ENCODE data around the gene TKT. TPM values are rescaled to one million over a fixed set of nuclear protein-coding genes. Genes with fewer than 3 reads are reported as not detected.

The TKT gene
- polyA plus RNA-seq, 1 experiment = 220 TPM

GRCh38 chr3:53190659-53191058 lies 65.2 kb downstream of the TKT start:
- TF ChIP-seq CTCF (IDR thresholded peaks at IDR 0.05; ENCODE audit: low read depth, low read length) = no peak
- CTCF ChIA-PET = interaction anchor here (0.6 to 1.1 kb wide), 4 partner anchors 30 to 136 kb away, joined by 3 to 4 read pairs (median 4); no protein-coding TSS in a partner anchor
- H3K9me3 ChIP-seq (ENCODE audit: control insufficient read depth, insufficient read depth, low read length) = no peaks in the 10 kb centered on the region
- POLR2A ChIA-PET = no interaction called here
- H3K27me3 ChIP-seq (ENCODE audit: control insufficient read depth, insufficient read depth, low read length) = no peaks in the 10 kb centered on the region
- H3K4me3 ChIP-seq (ENCODE audit: low read depth, low read length) = no peak overlapping the region
- H3K27ac ChIP-seq (ENCODE audit: low read depth, low read length) = no peak overlapping the region
- DNase-seq (ENCODE audit: low read depth, low spot score) = no peak

- ChIA-PET CTCF (no interaction called here), POLR2A (no interaction called here)
- no peaks in the 10 kb centered on the region for H3K27me3 ChIP-seq (ENCODE audit: control insufficient read depth, insufficient read depth, low read length)
- no peak overlapping the region for H3K27ac ChIP-seq (ENCODE audit: low read depth, low read length)
- H3K4me3 ChIP-seq (ENCODE audit: low read depth, low read length) = no peak overlapping the region
- DNase-seq (ENCODE audit: low read depth, low spot score) = no peak
- TF ChIP-seq CTCF (IDR thresholded peaks at IDR 0.05; ENCODE audit: low read depth, low read length) = no peak
- no peaks in the 10 kb centered on the region for H3K9me3 ChIP-seq (ENCODE audit: control insufficient read depth, insufficient read depth, low read length)
Observed at GRCh38 chr3:53189276-53189675, 66.5 kb downstream of the TKT start.

- Histone ChIP-seq H3K9me3 (ENCODE audit: control insufficient read depth, insufficient read depth, low read length) (no peaks in the 10 kb centered on the region), H3K27me3 (ENCODE audit: control insufficient read depth, insufficient read depth, low read length) (no peaks in the 10 kb centered on the region), H3K27ac (ENCODE audit: low read depth, low read length) (no peak overlapping the region), H3K4me3 (ENCODE audit: low read depth, low read length) (no peak overlapping the region)
- ChIA-PET POLR2A (no interaction called here), CTCF (interaction anchor here (2.1 kb wide), 1 partner anchor 54 kb away, joined by 7 read pairs; no protein-coding TSS in a partner anchor)
- TF ChIP-seq CTCF (IDR thresholded peaks at IDR 0.05; ENCODE audit: low read depth, low read length) = no peak
- DNase-seq (ENCODE audit: low read depth, low spot score) = no peak
Observed at GRCh38 chr3:53188720-53189119, 67.1 kb downstream of the TKT start.

- DNase-seq (ENCODE audit: low read depth, low spot score) = no peak
- POLR2A ChIA-PET = no interaction called here
- Histone ChIP-seq H3K27me3 (ENCODE audit: control insufficient read depth, insufficient read depth, low read length) (no peaks in the 10 kb centered on the region), H3K4me3 (ENCODE audit: low read depth, low read length) (no peak overlapping the region), H3K27ac (ENCODE audit: low read depth, low read length) (no peak overlapping the region), H3K9me3 (ENCODE audit: control insufficient read depth, insufficient read depth, low read length) (no peaks in the 10 kb centered on the region)
- CTCF ChIA-PET = interaction anchor here (1.9 to 2.1 kb wide), 2 partner anchors 8 to 54 kb away, joined by 5 to 7 read pairs; no protein-coding TSS in a partner anchor
- no peak for TF ChIP-seq CTCF (IDR thresholded peaks at IDR 0.05; ENCODE audit: low read depth, low read length)
Observed at GRCh38 chr3:53188136-53188685, 67.6 kb downstream of the TKT start.

- Histone ChIP-seq H3K9me3 (ENCODE audit: control insufficient read depth, insufficient read depth, low read length) (no peaks in the 10 kb centered on the region), H3K4me3 (ENCODE audit: low read depth, low read length) (no peak overlapping the region), H3K27ac (ENCODE audit: low read depth, low read length) (no peak overlapping the region), H3K27me3 (ENCODE audit: control insufficient read depth, insufficient read depth, low read length) (no peaks in the 10 kb centered on the region)
- ChIA-PET CTCF (interaction anchor here (1.9 to 2.1 kb wide), 2 partner anchors 9 to 53 kb away, joined by 5 to 7 read pairs; no protein-coding TSS in a partner anchor), POLR2A (interaction anchor here (1.0 kb wide), 1 partner anchor 18 kb away, joined by 3 read pairs; no protein-coding TSS in a partner anchor)
- no peak for TF ChIP-seq CTCF (IDR thresholded peaks at IDR 0.05; ENCODE audit: low read depth, low read length)
- DNase-seq (ENCODE audit: low read depth, low spot score) = no peak
Observed at GRCh38 chr3:53187430-53187829, 68.4 kb downstream of the TKT start.

Measured in AG04450 (cell line).